ENCODE data around the gene ST3GAL2. TPM values are rescaled to one million over a fixed set of nuclear protein-coding genes. Genes with fewer than 3 reads are reported as not detected.

ST3GAL2 gene
- total and polyA plus RNA-seq, 2 donors (not counting 3 experiments of a cell fraction or from before 2014, with no cell fraction given), result 23.0 to 50.4 TPM

DNA sequence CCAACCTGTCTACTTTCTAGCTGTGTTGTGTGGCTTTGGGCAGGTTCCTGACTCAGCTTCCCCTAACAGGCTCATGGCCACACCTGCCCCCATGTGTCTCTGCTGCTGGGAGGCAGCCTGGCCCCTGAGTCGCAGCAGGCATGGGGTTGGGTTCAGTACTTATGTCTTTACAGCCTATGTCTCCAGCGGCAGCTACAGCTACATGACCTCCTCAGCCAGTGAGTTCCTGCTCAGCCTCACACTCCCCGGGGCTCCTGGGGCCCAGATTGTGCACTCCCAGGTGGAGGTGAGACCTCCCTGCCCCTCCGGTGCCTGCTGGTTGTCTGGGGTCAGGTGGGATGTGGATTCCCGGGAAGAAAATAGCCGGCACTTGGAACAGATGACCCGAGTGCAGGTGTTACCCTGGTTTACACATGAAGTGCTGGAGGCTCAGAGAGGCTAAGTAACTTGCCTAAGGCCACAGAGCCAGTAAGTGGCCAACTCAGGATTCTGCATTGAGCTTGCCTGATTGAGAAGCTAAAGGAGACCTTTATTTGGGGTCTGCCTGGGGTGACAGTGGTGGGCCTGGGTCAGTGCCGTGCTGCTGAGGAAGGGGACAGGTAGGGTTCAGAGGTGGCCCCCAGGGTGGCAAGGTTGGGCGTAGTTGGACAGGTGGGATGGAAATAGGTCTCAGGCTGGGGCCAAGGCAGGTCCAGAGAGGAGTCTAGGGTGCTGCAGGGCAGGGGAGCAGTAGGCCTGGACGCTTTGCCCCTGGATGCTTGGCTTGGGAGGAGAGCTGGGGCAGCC lies 31.4 kb upstream of the ST3GAL2 start:
- FAIRE-seq (no peak), DNase-seq (ENCODE audit: low read depth, low spot score) (no peak)
- CTCF ChIA-PET, result interaction anchor here (0.6 to 2.3 kb wide), 12 partner anchors 10 to 100 kb away, joined by 3 to 23 read pairs (median 5); partner anchors contain the start of gene FCSK
- dilution Hi-C loops (cut with MboI; ENCODE audit: extremely low pct_ligation_motif_present, low sequenced_read_pairs), result no loop called here
- Histone ChIP-seq H4K20me1 (replicated peaks; ENCODE audit: control insufficient read depth, extremely low read depth, insufficient read depth, low read length) (no peaks in the 10 kb centered on the region), H3K27me3 (ENCODE audit: control insufficient read depth in 2 of 2, insufficient read depth in 2 of 2, low read length in 2 of 2) (no peaks in the 10 kb centered on the region), H2AFZ (ENCODE audit: low read depth, low read length) (no peak overlapping the region), H3K4me3 (replicated peaks in 1 of 3; ENCODE audit: insufficient read depth in 1 of 3, low read depth in 1 of 3, low read length in 3 of 3) (no peak overlapping the region), H3K4me2 (ENCODE audit: insufficient read depth, low read length) (no peak overlapping the region), H3K79me2 (ENCODE audit: control insufficient read depth, insufficient read depth, low read length) (no peaks in the 10 kb centered on the region), H3K9ac (replicated peaks; ENCODE audit: extremely low read depth, insufficient read depth, low read length) (no peak overlapping the region), H3K4me1 (ENCODE audit: control insufficient read depth, extremely low read depth, insufficient read depth, low read length) (no peaks in the 10 kb centered on the region), H3K9me1 (replicated peaks; ENCODE audit: control insufficient read depth, extremely low read depth, insufficient read depth, low read length) (no peaks in the 10 kb centered on the region), H3K36me3 (ENCODE audit: control insufficient read depth in 2 of 2, extremely low read depth in 1 of 2, insufficient read depth in 2 of 2, low read length in 2 of 2) (no peaks in the 10 kb centered on the region), H3K9me3 (replicated peaks; ENCODE audit: control insufficient read depth, insufficient read depth, low read length) (no peaks in the 10 kb centered on the region), H3K27ac (ENCODE audit: insufficient read depth, low read depth, low read length) (no peak overlapping the region)
- BruUV-seq (replicated peaks), result no TSS peak
- TF ChIP-seq POLR2A (IDR thresholded peaks at IDR 0.05; ENCODE audit: low read depth, low read length), result no peak
- TF ChIP-seq JUN (IDR thresholded peaks at IDR 0.05; ENCODE audit: borderline replicate concordance, insufficient read depth, insufficient read length, low read depth), result no peak
- no peak for TF ChIP-seq MYC (IDR thresholded peaks at IDR 0.05; ENCODE audit: low read depth, low read length)
- no peak for TF ChIP-seq EZH2 (IDR thresholded peaks at IDR 0.05; ENCODE audit: borderline replicate concordance, low read depth, low read length, severe bottlenecking)
- TF ChIP-seq GATA2 (IDR thresholded peaks at IDR 0.05; ENCODE audit: insufficient read depth, insufficient read length, low read depth, low read length), result no peak
- TF ChIP-seq FOS (IDR thresholded peaks at IDR 0.05; ENCODE audit: borderline replicate concordance, insufficient read depth, low read length), result no peak
- no peak for TF ChIP-seq POLR2AphosphoS5 (IDR thresholded peaks at IDR 0.05; ENCODE audit: insufficient read depth, low read depth, low read length)
- TF ChIP-seq, protein P1, sequence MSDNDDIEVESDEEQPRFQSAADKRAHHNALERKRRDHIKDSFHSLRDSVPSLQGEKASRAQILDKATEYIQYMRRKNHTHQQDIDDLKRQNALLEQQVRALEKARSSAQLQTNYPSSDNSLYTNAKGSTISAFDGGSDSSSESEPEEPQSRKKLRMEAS (IDR thresholded peaks at IDR 0.05; ENCODE audit: insufficient read depth, insufficient read length), result no peak
- TF ChIP-seq, protein P2, sequence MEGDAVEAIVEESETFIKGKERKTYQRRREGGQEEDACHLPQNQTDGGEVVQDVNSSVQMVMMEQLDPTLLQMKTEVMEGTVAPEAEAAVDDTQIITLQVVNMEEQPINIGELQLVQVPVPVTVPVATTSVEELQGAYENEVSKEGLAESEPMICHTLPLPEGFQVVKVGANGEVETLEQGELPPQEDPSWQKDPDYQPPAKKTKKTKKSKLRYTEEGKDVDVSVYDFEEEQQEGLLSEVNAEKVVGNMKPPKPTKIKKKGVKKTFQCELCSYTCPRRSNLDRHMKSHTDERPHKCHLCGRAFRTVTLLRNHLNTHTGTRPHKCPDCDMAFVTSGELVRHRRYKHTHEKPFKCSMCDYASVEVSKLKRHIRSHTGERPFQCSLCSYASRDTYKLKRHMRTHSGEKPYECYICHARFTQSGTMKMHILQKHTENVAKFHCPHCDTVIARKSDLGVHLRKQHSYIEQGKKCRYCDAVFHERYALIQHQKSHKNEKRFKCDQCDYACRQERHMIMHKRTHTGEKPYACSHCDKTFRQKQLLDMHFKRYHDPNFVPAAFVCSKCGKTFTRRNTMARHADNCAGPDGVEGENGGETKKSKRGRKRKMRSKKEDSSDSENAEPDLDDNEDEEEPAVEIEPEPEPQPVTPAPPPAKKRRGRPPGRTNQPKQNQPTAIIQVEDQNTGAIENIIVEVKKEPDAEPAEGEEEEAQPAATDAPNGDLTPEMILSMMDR (IDR thresholded peaks at IDR 0.05; ENCODE audit: extremely low read depth in 1 of 2, insufficient read depth in 1 of 2, low read depth in 1 of 2, low read length in 2 of 2), result no peak
- intact Hi-C loops (cut with micrococcal nuclease), result no loop called here
- POLR2A ChIA-PET, result no interaction called here

Measured in endothelial cell of umbilical vein (primary cell).